CD4-positive, alpha-beta T cell (primary cell): ENCODE measurements around the gene DNAJC8. TPM values are rescaled to one million over a fixed set of nuclear protein-coding genes. Genes with fewer than 3 reads are reported as not detected.
A peak's percentile ranks its signal among the peaks of the same experiment; 100 is the strongest.

Experiments used
- ATAC-seq: fragments of 200-7000 bp; cut with Tn5 transposase; one replicate; pipeline ENCODE4 v1.10.0; 2022; ENCODE audit warnings: mild to moderate bottlenecking; ENCODE audit not compliant: poor library complexity
- CTCF ChIA-PET: fragments of 350-600 bp; sonication (Branson Sonifier 250); formaldehyde crosslinking; loops from one replicate; lab custom pipeline; 2021; ENCODE audit warnings: antibody characterized with exemption, inconsistent platforms; lab: Charles Lee
- POLR2A ChIA-PET: fragments of 350-600 bp; sonication (Branson Sonifier 250); formaldehyde crosslinking; loops from one replicate; lab custom pipeline; 2021; ENCODE audit warnings: antibody characterized with exemption, inconsistent platforms; lab: Charles Lee
- DNase-seq, 14 experiments: peaks; one replicate each; pipeline ENCODE4 v3.0.0-alpha.2; 2013 to 2020; ENCODE audit warnings: mixed read lengths in 2 of 14
- H3K27ac ChIP-seq, 2 donors: one replicate each; pipeline versions ENCODE4 v1.5.1 to v1.7.0; 2013; ENCODE audit warnings: low read length in 2 of 2, low read depth in 1 of 2, mild to moderate bottlenecking in 1 of 2
- H3K27me3 ChIP-seq, 2 experiments: 1 replicate in 1 of 2; 2 replicates in 1 of 2; pipeline versions ENCODE4 v1.6.1 to v1.7.0; 2013; ENCODE audit warnings: low read length in 2 of 2, control low read depth in 1 of 2, mild to moderate bottlenecking in 1 of 2, moderate library complexity in 1 of 2; ENCODE audit not compliant: insufficient read depth in 2 of 2, control insufficient read depth in 1 of 2
- H3K36me3 ChIP-seq: one replicate; pipeline ENCODE4 v1.6.1; 2013; ENCODE audit warnings: low read length, control low read depth; ENCODE audit not compliant: insufficient read depth
- H3K4me1 ChIP-seq: one replicate; pipeline ENCODE4 v1.6.1; 2013; ENCODE audit warnings: low read length, control low read depth; ENCODE audit not compliant: insufficient read depth
- H3K4me3 ChIP-seq: one replicate; pipeline ENCODE4 v1.5.1; 2013; ENCODE audit warnings: mild to moderate bottlenecking, low read length, moderate library complexity
- H3K9me3 ChIP-seq, 2 experiments: 1 replicate in 1 of 2; 2 replicates in 1 of 2; pipeline versions ENCODE4 v1.6.1 to v1.7.0; 2013; ENCODE audit warnings: low read length in 2 of 2, mild to moderate bottlenecking in 2 of 2, control low read depth in 1 of 2, moderate library complexity in 1 of 2; ENCODE audit not compliant: control insufficient read depth in 1 of 2, insufficient read depth in 1 of 2
- H3K27ac Mint-ChIP-seq: one replicate; pipeline ENCODE4 v1.8.0; 2020; ENCODE audit warnings: mixed read lengths
- H3K27me3 Mint-ChIP-seq: one replicate; pipeline ENCODE4 v1.8.0; 2021; ENCODE audit warnings: mixed read lengths
- H3K36me3 Mint-ChIP-seq: one replicate; pipeline ENCODE4 v1.8.0; 2021; ENCODE audit warnings: low read depth, mixed read lengths
- H3K4me1 Mint-ChIP-seq: one replicate; pipeline ENCODE4 v1.8.0; 2021; ENCODE audit warnings: low read depth, mixed read lengths
- H3K4me3 Mint-ChIP-seq: one replicate; pipeline ENCODE4 v1.8.0; 2020; ENCODE audit warnings: mild to moderate bottlenecking, mixed read lengths
- H3K9me3 Mint-ChIP-seq: one replicate; pipeline ENCODE4 v1.8.0; 2020; ENCODE audit warnings: mixed read lengths
- intact Hi-C, 2 experiments: fragments of 100-400 bp; cut with DNase I in 1 of 2; cut with micrococcal nuclease in 1 of 2; formaldehyde crosslinking; loops; one replicate each; pipeline versions ENCODE4 v1.15.1 to v1.9.0; 2023 to 2025; cut with DNase I, micrococcal nuclease
- total RNA-seq, 174 experiments: library from RNA in 2 of 174; stranded (reverse) in 2 of 174; gene quantifications; one replicate each; pipeline ENCODE4 v1.2.3 and lab custom pipeline; 2021 to 2026
- TF ChIP-seq, protein P1 (sequence below): fragments of 200-600 bp; IDR thresholded peaks from one replicate; pipeline ENCODE4 v1.8.0; 2022; ENCODE audit warnings: antibody characterized with exemption, mild to moderate bottlenecking

DNAJC8 gene
- total RNA-seq, 2 experiments from 2014 or later, result 56.3 to 56.9 TPM

GRCh38 chr1:28213315-28213714 lies 19.5 kb downstream of the DNAJC8 start:
- peaks cover 7% of the 10 kb centered on the region for H3K4me1 Mint-ChIP-seq
- H3K4me1 ChIP-seq, result no peaks in the 10 kb centered on the region
- no peak overlapping the region for H3K27ac Mint-ChIP-seq
- TF ChIP-seq, protein P1, sequence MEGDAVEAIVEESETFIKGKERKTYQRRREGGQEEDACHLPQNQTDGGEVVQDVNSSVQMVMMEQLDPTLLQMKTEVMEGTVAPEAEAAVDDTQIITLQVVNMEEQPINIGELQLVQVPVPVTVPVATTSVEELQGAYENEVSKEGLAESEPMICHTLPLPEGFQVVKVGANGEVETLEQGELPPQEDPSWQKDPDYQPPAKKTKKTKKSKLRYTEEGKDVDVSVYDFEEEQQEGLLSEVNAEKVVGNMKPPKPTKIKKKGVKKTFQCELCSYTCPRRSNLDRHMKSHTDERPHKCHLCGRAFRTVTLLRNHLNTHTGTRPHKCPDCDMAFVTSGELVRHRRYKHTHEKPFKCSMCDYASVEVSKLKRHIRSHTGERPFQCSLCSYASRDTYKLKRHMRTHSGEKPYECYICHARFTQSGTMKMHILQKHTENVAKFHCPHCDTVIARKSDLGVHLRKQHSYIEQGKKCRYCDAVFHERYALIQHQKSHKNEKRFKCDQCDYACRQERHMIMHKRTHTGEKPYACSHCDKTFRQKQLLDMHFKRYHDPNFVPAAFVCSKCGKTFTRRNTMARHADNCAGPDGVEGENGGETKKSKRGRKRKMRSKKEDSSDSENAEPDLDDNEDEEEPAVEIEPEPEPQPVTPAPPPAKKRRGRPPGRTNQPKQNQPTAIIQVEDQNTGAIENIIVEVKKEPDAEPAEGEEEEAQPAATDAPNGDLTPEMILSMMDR, result no peak
- no peaks in the 10 kb centered on the region for H3K9me3 Mint-ChIP-seq
- DNase-seq (no peak), ATAC-seq (no peak)
- no peaks in the 10 kb centered on the region for H3K9me3 ChIP-seq
- POLR2A ChIA-PET, result interaction anchor here (0.8 kb wide), 1 partner anchor 115 kb away, joined by 3 read pairs; the partner anchor contains the start of gene MED18
- H3K4me3 ChIP-seq, result no peak overlapping the region
- H3K27me3 ChIP-seq, result no peaks in the 10 kb centered on the region
- no peaks in the 10 kb centered on the region for H3K27me3 Mint-ChIP-seq
- H3K4me3 Mint-ChIP-seq, result no peak overlapping the region
- H3K36me3 ChIP-seq, result peaks cover 47% of the 10 kb centered on the region
- H3K27ac ChIP-seq, result no peak overlapping the region
- intact Hi-C loops, result no loop called here
- peaks cover 62% of the 10 kb centered on the region for H3K36me3 Mint-ChIP-seq
- CTCF ChIA-PET, result interaction anchor here (0.9 kb wide), 1 partner anchor 147 kb away, joined by 4 read pairs; no protein-coding TSS in a partner anchor

DNA sequence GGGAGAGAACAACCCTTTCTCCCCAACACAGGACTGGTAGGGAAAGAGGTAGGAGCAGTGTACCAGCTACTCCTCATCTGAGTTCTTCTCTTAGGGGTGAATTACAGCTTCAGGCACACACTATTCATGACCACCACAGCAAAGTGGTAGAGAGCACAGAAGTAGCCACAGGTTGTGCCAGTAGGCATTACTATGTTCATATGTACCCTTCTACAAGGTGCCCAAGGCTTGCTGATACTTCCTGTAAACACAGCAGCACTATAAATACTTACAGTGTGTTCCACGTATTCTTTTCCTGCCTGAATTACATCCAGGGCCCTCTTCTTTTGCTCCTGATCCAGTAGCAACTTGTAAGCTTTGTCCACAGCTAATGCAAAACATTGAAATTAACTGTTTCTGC lies 23.1 kb downstream of the DNAJC8 start:
- intact Hi-C loops, result loop anchor here (1.0 to 5.0 kb wide), 7 partner anchors 42 to 353 kb away; partner anchors contain the start of gene EYA3 (in 1 of the 2)
- CTCF ChIA-PET, result interaction anchor here (0.5 to 2.1 kb wide), 6 partner anchors 10 to 322 kb away, joined by 3 to 25 read pairs (median 4); partner anchors contain the start of gene EYA3
- peaks cover 7% of the 10 kb centered on the region for H3K4me1 Mint-ChIP-seq
- H3K36me3 ChIP-seq, result peaks cover 68% of the 10 kb centered on the region
- H3K27me3 ChIP-seq, result no peaks in the 10 kb centered on the region
- no peaks in the 10 kb centered on the region for H3K9me3 ChIP-seq
- H3K27ac Mint-ChIP-seq, result no peak overlapping the region
- ATAC-seq (no peak), DNase-seq (no peak)
- no peaks in the 10 kb centered on the region for H3K27me3 Mint-ChIP-seq
- H3K27ac ChIP-seq, result no peak overlapping the region
- POLR2A ChIA-PET, result no interaction called here
- H3K4me3 ChIP-seq, result no peak overlapping the region
- H3K36me3 Mint-ChIP-seq, result peaks cover 63% of the 10 kb centered on the region
- no peak overlapping the region for H3K4me3 Mint-ChIP-seq
- H3K4me1 ChIP-seq, result no peaks in the 10 kb centered on the region
- TF ChIP-seq, protein P1, result no peak
- no peaks in the 10 kb centered on the region for H3K9me3 Mint-ChIP-seq

GRCh38 chr1:28208818-28209441 lies 23.9 kb downstream of the DNAJC8 start:
- peak; percentile 38 to 81 (median 54) for DNase-seq
- H3K4me3 Mint-ChIP-seq, result no peak overlapping the region
- Histone ChIP-seq H3K27ac (no peak overlapping the region), H3K36me3 (peaks cover 68% of the 10 kb centered on the region), H3K4me3 (no peak overlapping the region), H3K27me3 (no peaks in the 10 kb centered on the region), H3K9me3 (no peaks in the 10 kb centered on the region), H3K4me1 (no peaks in the 10 kb centered on the region)
- no peaks in the 10 kb centered on the region for H3K9me3 Mint-ChIP-seq
- ChIA-PET CTCF (interaction anchor here (0.5 to 2.1 kb wide), 12 partner anchors 9 to 350 kb away, joined by 3 to 25 read pairs (median 3); partner anchors contain the start of gene EYA3), POLR2A (interaction anchor here (0.6 to 0.9 kb wide), 3 partner anchors 15 to 351 kb away, joined by 3 to 4 read pairs (median 3); no protein-coding TSS in a partner anchor)
- peak; percentile 86 for ATAC-seq
- H3K27me3 Mint-ChIP-seq, result no peaks in the 10 kb centered on the region
- intact Hi-C loops, result loop anchor here (1.0 to 5.0 kb wide), 7 partner anchors 42 to 352 kb away; partner anchors contain the start of gene EYA3 (in 1 of the 2)
- H3K36me3 Mint-ChIP-seq, result peaks cover 67% of the 10 kb centered on the region
- no peak overlapping the region for H3K27ac Mint-ChIP-seq
- TF ChIP-seq, protein P1, result peak; percentile 68
- H3K4me1 Mint-ChIP-seq, result peaks cover 7% of the 10 kb centered on the region
